ENCODE data around the gene RGS6. TPM values are rescaled to one million over a fixed set of nuclear protein-coding genes. Genes with fewer than 3 reads are reported as not detected.

The RGS6 gene
- total and polyA plus RNA-seq, 7 donors, result 0.19 to 1.6 (median 0.42) TPM

GRCh38 chr14:72089625-72090024, 157.4 kb downstream of the RGS6 start:
- no peak for ATAC-seq
- DNase-seq, result no peak
- Histone ChIP-seq H3K4me1 (no peaks in the 10 kb centered on the region), H3K27me3 (ENCODE audit: insufficient read depth in 3 of 3, low read length in 2 of 3) (no peaks in the 10 kb centered on the region), H3K9me3 (no peaks in the 10 kb centered on the region), H3K27ac (no peak overlapping the region), H3K4me3 (no peak overlapping the region), H3K36me3 (ENCODE audit: insufficient read depth in 1 of 2, low read depth in 1 of 2) (no peaks in the 10 kb centered on the region)
- TF ChIP-seq, protein P1, sequence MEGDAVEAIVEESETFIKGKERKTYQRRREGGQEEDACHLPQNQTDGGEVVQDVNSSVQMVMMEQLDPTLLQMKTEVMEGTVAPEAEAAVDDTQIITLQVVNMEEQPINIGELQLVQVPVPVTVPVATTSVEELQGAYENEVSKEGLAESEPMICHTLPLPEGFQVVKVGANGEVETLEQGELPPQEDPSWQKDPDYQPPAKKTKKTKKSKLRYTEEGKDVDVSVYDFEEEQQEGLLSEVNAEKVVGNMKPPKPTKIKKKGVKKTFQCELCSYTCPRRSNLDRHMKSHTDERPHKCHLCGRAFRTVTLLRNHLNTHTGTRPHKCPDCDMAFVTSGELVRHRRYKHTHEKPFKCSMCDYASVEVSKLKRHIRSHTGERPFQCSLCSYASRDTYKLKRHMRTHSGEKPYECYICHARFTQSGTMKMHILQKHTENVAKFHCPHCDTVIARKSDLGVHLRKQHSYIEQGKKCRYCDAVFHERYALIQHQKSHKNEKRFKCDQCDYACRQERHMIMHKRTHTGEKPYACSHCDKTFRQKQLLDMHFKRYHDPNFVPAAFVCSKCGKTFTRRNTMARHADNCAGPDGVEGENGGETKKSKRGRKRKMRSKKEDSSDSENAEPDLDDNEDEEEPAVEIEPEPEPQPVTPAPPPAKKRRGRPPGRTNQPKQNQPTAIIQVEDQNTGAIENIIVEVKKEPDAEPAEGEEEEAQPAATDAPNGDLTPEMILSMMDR (IDR thresholded peaks at IDR 0.05), result no peak
- intact Hi-C loops (cut with DNase I), result no loop called here
- 33 to 44% (median 41%) methylated on average over 4 of the region's 4 CpGs for WGBS, 3 donors

DNA sequence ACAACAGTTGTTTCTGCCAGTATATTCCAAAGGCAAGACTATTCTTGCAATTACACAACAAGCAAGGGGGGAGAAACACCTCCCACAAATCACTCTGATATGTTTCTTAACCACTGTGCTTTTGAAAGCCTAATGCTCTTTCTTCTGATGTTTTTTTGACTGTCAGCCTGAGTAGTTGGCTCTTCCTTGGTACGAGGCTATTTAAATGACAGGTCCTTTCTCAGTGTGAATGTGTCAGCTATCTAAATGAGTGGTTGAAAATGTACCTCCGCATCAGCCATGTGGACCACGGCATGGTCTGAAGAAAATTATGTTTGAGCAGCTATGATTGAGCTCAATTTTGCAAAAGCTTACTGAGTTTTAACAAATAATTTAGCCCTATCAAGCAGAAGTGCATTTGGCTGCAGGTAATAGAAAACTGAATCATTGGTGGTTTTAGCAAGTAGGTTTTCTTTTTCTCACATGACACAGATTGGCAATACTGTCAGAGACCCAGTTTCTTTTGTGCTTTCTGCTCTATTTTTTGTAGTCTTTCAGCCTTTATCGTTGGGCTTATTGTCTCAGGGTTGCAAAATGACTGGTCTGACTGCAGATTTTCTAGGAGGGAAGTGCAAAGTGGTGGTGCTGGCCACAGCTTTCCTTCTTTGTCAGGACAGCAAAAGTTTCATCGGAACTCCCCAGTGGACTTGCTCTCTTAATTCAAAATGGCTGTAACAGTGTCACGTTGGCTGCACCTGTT, 162.8 kb downstream of the RGS6 start:
- TF ChIP-seq, protein P1 (IDR thresholded peaks at IDR 0.05), result no peak
- intact Hi-C loops (cut with DNase I), result no loop called here
- no peaks in the 10 kb centered on the region for H3K36me3 ChIP-seq (ENCODE audit: insufficient read depth in 1 of 2, low read depth in 1 of 2)
- no peak overlapping the region for H3K4me3 ChIP-seq
- WGBS, 3 donors, result 71 to 78% (median 73%) methylated on average over 6 of the region's 6 CpGs
- H3K4me1 ChIP-seq, result no peaks in the 10 kb centered on the region
- ATAC-seq (no peak), DNase-seq (no peak)
- H3K27me3 ChIP-seq (ENCODE audit: insufficient read depth in 3 of 3, low read length in 2 of 3), result no peaks in the 10 kb centered on the region
- no peak overlapping the region for H3K27ac ChIP-seq
- H3K9me3 ChIP-seq, result no peaks in the 10 kb centered on the region

GRCh38 chr14:72097173-72097783, 165.0 kb downstream of the RGS6 start:
- H3K27me3 ChIP-seq (ENCODE audit: insufficient read depth in 3 of 3, low read length in 2 of 3), result no peaks in the 10 kb centered on the region
- H3K27ac ChIP-seq, result no peak overlapping the region
- no peak for DNase-seq
- intact Hi-C loops (cut with DNase I), result no loop called here
- no peak overlapping the region for H3K4me3 ChIP-seq
- H3K36me3 ChIP-seq (ENCODE audit: insufficient read depth in 1 of 2, low read depth in 1 of 2), result no peaks in the 10 kb centered on the region
- H3K9me3 ChIP-seq, result no peaks in the 10 kb centered on the region
- H3K4me1 ChIP-seq, result no peaks in the 10 kb centered on the region
- 41 to 57% (median 45%) methylated on average over 4 of the region's 4 CpGs for whole genome bisulfite sequencing, 3 donors
- ATAC-seq, result no peak
- TF ChIP-seq, protein P1 (IDR thresholded peaks at IDR 0.05), result no peak

GRCh38 chr14:72098210-72098609, 166.0 kb downstream of the RGS6 start:
- no peaks in the 10 kb centered on the region for H3K27me3 ChIP-seq (ENCODE audit: insufficient read depth in 3 of 3, low read length in 2 of 3)
- TF ChIP-seq, protein P1 (IDR thresholded peaks at IDR 0.05), result no peak
- intact Hi-C loops (cut with DNase I), result no loop called here
- no peaks in the 10 kb centered on the region for H3K4me1 ChIP-seq
- no peak overlapping the region for H3K4me3 ChIP-seq
- no peaks in the 10 kb centered on the region for H3K36me3 ChIP-seq (ENCODE audit: insufficient read depth in 1 of 2, low read depth in 1 of 2)
- no peak for DNase-seq
- no peaks in the 10 kb centered on the region for H3K9me3 ChIP-seq
- no peak for ATAC-seq
- no peak overlapping the region for H3K27ac ChIP-seq
- 25 to 41% (median 39%) methylated on average over 4 of the region's 4 CpGs for WGBS, 3 donors
